Neuronal stem cell (in vitro differentiated cells): ENCODE data around the gene MTHFR. TPM values are rescaled to one million over a fixed set of nuclear protein-coding genes. Genes with fewer than 3 reads are reported as not detected.

Experiments used
- DNase-seq: peaks from one replicate; pipeline ENCODE4 v3.0.0-alpha.2; 2013; ENCODE audit warnings: low spot score
- H2AFZ ChIP-seq: one replicate; pipeline ENCODE4 v1.6.1; 2013; ENCODE audit warnings: mild to moderate bottlenecking, low read length, inconsistent platforms
- H2AK5ac ChIP-seq: 2 replicates; pipeline ENCODE4 v1.6.1; 2013; ENCODE audit warnings: low read depth, mild to moderate bottlenecking, inconsistent platforms, low read length, moderate library complexity, mixed read lengths
- H2BK120ac ChIP-seq: 2 replicates; pipeline ENCODE4 v1.6.1; 2013; ENCODE audit warnings: low read depth, mild to moderate bottlenecking, inconsistent platforms, low read length, moderate library complexity, mixed read lengths
- H2BK12ac ChIP-seq: one replicate; pipeline ENCODE4 v1.6.1; 2013; ENCODE audit warnings: low read length, inconsistent platforms
- H2BK15ac ChIP-seq: 2 replicates; pipeline ENCODE4 v1.6.1; 2013; ENCODE audit warnings: mild to moderate bottlenecking, low read length, inconsistent platforms, mixed read lengths
- H2BK5ac ChIP-seq: one replicate; pipeline ENCODE4 v1.6.1; 2013; ENCODE audit warnings: inconsistent platforms, mild to moderate bottlenecking, low read length, moderate library complexity
- H3K14ac ChIP-seq: one replicate; pipeline ENCODE4 v1.6.1; 2013; ENCODE audit warnings: low read length, inconsistent platforms
- H3K18ac ChIP-seq: 2 replicates; pipeline ENCODE4 v1.6.1; 2013; ENCODE audit warnings: low read length, inconsistent platforms
- H3K23ac ChIP-seq: 2 replicates; pipeline ENCODE4 v1.6.1; 2013; ENCODE audit warnings: low read depth, mild to moderate bottlenecking, mixed read lengths, low read length, inconsistent platforms; ENCODE audit not compliant: poor library complexity
- H3K27ac ChIP-seq: replicated peaks from 3 replicates; pipeline ENCODE4 v1.5.1; 2013; ENCODE audit warnings: low read length, inconsistent platforms
- H3K27me3 ChIP-seq, 3 experiments: 2 replicates each; pipeline ENCODE4 v1.6.1; 2013; ENCODE audit warnings: low read length in 3 of 3, mild to moderate bottlenecking in 2 of 3, inconsistent platforms in 1 of 3, low read depth in 1 of 3, mixed read lengths in 1 of 3, moderate library complexity in 1 of 3; ENCODE audit not compliant: control insufficient read depth in 3 of 3, insufficient read depth in 3 of 3
- H3K36me3 ChIP-seq, 2 donors: replicated peaks in 1 of 2; 2 replicates each; pipeline ENCODE4 v1.6.1; 2013; ENCODE audit warnings: low read length in 2 of 2; ENCODE audit not compliant: control insufficient read depth in 2 of 2, insufficient read depth in 2 of 2
- H3K4ac ChIP-seq: 2 replicates; pipeline ENCODE4 v1.6.1; 2013; ENCODE audit warnings: inconsistent platforms, mild to moderate bottlenecking, low read length, moderate library complexity
- H3K4me1 ChIP-seq, 2 donors: 1 replicate in 1 of 2; 2 replicates in 1 of 2; pipeline ENCODE4 v1.6.1; 2013; ENCODE audit warnings: low read length in 2 of 2, low read depth in 1 of 2; ENCODE audit not compliant: control insufficient read depth in 2 of 2, insufficient read depth in 1 of 2
- H3K4me2 ChIP-seq: one replicate; pipeline ENCODE4 v1.6.1; 2013; ENCODE audit warnings: mild to moderate bottlenecking, low read length, inconsistent platforms; ENCODE audit not compliant: insufficient read depth, poor library complexity, severe bottlenecking
- H3K4me3 ChIP-seq, 2 donors: 2 replicates each; pipeline ENCODE4 v1.5.1; 2013; ENCODE audit warnings: low read length in 2 of 2, mild to moderate bottlenecking in 2 of 2, inconsistent platforms in 1 of 2, moderate library complexity in 1 of 2
- H3K79me1 ChIP-seq: one replicate; pipeline ENCODE4 v1.6.1; 2013; ENCODE audit warnings: low read depth, mild to moderate bottlenecking, inconsistent platforms, low read length, moderate library complexity
- H3K9ac ChIP-seq: one replicate; pipeline ENCODE4 v1.6.1; 2013; ENCODE audit warnings: mild to moderate bottlenecking, low read depth, low read length, inconsistent platforms; ENCODE audit not compliant: poor library complexity
- H3K9me3 ChIP-seq, 2 donors: replicated peaks in 1 of 2; 2 replicates each; pipeline versions ENCODE3 to v1.6.1; 2013; ENCODE audit warnings: low read length in 2 of 2, mild to moderate bottlenecking in 2 of 2, inconsistent platforms in 1 of 2, low read depth in 1 of 2, mixed read lengths in 1 of 2, moderate library complexity in 1 of 2; ENCODE audit not compliant: control insufficient read depth in 2 of 2, insufficient read depth in 1 of 2
- H4K8ac ChIP-seq: one replicate; pipeline ENCODE4 v1.6.1; 2013; ENCODE audit warnings: low read depth, mild to moderate bottlenecking, inconsistent platforms, low read length, moderate library complexity
- H4K91ac ChIP-seq: one replicate; pipeline ENCODE4 v1.6.1; 2013; ENCODE audit warnings: low read length, low read depth, mild to moderate bottlenecking, inconsistent platforms; ENCODE audit not compliant: poor library complexity
- WGBS, 2 donors: extraction: QIAGEN DNeasy Blood & Tissue Kit; methylation state at CpG; one replicate each; pipeline ENCODE4 v1.1.7; 2013; ENCODE audit warnings: missing lambda C conversion rate in 2 of 2, mixed read lengths in 1 of 2; ENCODE audit not compliant: insufficient read length in 2 of 2, insufficient replicate concordance in 1 of 2; ENCODE audit errors: extremely low coverage in 2 of 2; 5-methylcytosine and 5-hydroxymethylcytosine counted together
- small RNA-seq: library from polyadenylated mRNA; stranded (forward); fragments of <200 nt; extraction: miRNeasy Mini kit (QIAGEN cat#:217004); gene quantifications from one replicate; pipeline ENCODE3, GENCODE V24; 2013; ENCODE audit not compliant: insufficient read depth

Gene MTHFR

DNA sequence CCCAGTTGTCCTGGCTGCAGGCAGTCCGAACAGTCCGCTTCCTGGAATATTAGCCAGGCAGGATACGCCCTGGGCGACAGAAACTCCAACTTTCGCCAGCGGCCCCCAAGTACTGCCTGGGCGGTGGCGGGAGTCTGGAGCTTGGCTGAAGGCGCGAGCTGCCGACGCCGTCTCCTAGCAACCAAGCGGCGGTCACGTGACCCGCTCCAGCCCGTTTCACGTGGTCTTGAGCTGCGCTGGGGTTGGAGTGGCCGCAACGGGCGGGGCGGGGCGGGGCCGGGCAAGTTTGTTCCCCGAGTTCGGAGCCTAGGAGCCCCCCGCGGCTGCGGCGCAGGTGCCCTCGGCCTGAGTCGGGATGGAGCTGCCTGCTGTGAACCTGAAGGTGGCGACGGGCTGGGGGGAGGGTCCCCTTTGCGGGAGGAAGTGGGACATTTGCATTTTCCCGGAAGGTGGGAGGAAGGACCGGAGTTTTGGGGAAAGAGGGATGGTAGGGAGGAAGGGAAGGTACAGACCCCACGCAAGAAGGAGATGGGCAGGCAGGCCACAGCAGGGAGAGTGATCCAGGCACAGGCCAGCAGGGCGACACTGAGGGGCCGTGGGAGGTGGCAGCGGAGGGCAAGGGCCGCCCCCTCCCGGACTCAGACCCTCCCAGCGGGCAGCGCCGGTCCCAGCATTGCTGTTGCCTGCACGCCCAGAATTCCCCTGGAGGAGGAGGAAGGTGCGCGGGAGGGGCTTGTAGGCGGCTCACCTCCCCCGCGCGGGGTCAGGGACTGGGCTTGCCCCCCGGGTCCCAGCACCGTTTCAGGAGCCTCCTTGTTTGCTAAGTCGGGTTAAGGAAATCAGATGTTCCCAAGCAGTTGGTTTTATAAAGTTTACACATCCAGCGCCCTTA is 69.7 kb downstream of the MTHFR start, which contains the start of gene AGTRAP:
AGTRAP (plus strand) TSS at position 283 of the 892 bp plus-strand sequence; CDS start at position 356, 73 bp downstream.
- Histone ChIP-seq H2BK5ac (peak within 1 kb of the TSS; percentile 89), H2BK15ac (no peak within 1 kb of the TSS), H3K18ac (peak within 1 kb of the TSS; percentile 93), H3K4ac (no peak within 1 kb of the TSS), H3K4me3 (peak within 1 kb of the TSS; percentile 89 to 94), H3K4me2 (peak within 1 kb of the TSS; percentile 72), H3K27ac (peak within 1 kb of the TSS; percentile 64), H2AK5ac (no peak within 1 kb of the TSS), H3K36me3 (no peaks in the 10 kb centered on the region), H3K4me1 (peaks cover 17 to 34% of the 10 kb centered on the region in 2 donors), H3K14ac (peak within 1 kb of the TSS; percentile 59), H2AFZ (peak within 1 kb of the TSS; percentile 98), H2BK120ac (peak within 1 kb of the TSS; percentile 58), H3K9me3 (no peaks in the 10 kb centered on the region), H2BK12ac (peak within 1 kb of the TSS; percentile 48), H3K27me3 (no peaks in the 10 kb centered on the region), H4K8ac (no peak within 1 kb of the TSS), H3K9ac (peak within 1 kb of the TSS; percentile 99), H3K79me1 (no peaks in the 10 kb centered on the region), H3K23ac (peak within 1 kb of the TSS; percentile 89), H4K91ac (no peak within 1 kb of the TSS)
- no CpG with 5 or more reads among the region's 59 CpGs for WGBS, 2 donors
- DNase-seq, result peak; percentile 90

Small RNA genes within 50 kb of the gene (small RNA-seq; reads per million reads assigned to genes)
- gene RF02156, result not detected
- gene RF02157, result not detected
- not detected for gene RF02158
